Neural cell (in vitro differentiated cells): ENCODE measurements around the gene MYH7B.

Experiments used
- EZH2 ChIP-seq: fragments of 200-600, 300-800 bp; shearing (Covaris generic), sonication (generic); IDR thresholded peaks from 2 replicates; pipeline ENCODE4 v1.6.1; 2014; ENCODE audit warnings: antibody characterized with exemption, low read length, borderline replicate concordance, mild to moderate bottlenecking; ENCODE audit not compliant: insufficient read depth, poor library complexity, severe bottlenecking
- TF ChIP-seq, protein P1 (sequence below): fragments of 450-650 bp; IDR thresholded peaks from 2 replicates; pipeline ENCODE4 v1.5.1; 2014; ENCODE audit warnings: antibody characterized with exemption, mild to moderate bottlenecking, moderate library complexity; ENCODE audit not compliant: poor library complexity, severe bottlenecking

DNA sequence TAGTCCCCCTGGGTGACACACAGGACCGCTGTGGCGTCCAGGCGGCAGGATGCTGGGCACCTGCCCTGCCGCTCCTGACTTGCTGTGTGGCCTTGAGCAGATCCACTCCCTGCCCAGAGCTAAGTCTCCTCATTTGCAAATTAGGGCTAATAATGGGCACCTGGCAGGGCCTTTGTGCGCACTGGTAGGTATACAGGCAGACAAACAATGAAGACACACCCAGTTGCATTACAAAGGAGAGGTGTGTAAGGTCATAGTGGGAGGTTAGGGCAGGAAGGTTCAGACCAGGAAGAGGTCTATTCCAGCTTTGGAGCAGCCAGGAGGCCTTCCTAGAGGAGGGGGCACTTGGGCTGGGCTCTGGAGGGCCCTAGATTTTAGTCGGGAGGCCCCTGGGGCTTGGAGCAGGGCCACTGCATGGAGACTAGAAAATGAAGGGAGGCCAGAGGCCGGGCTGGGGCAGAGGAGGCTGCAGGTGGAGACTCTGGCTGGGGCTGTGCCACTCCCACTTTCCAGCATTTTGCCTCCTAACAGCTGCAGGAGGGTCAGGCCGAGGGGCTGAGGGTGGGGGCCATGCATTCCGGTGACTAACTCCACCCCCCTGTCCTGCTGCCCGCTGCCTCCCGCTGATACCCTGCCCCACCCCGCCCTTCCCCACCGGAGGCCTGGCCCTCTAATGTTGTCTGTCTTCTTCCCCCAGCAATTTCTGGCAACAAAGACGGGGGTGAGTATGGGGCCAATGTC lies 28.5 kb downstream of the MYH7B start:
- TF ChIP-seq, protein P1, sequence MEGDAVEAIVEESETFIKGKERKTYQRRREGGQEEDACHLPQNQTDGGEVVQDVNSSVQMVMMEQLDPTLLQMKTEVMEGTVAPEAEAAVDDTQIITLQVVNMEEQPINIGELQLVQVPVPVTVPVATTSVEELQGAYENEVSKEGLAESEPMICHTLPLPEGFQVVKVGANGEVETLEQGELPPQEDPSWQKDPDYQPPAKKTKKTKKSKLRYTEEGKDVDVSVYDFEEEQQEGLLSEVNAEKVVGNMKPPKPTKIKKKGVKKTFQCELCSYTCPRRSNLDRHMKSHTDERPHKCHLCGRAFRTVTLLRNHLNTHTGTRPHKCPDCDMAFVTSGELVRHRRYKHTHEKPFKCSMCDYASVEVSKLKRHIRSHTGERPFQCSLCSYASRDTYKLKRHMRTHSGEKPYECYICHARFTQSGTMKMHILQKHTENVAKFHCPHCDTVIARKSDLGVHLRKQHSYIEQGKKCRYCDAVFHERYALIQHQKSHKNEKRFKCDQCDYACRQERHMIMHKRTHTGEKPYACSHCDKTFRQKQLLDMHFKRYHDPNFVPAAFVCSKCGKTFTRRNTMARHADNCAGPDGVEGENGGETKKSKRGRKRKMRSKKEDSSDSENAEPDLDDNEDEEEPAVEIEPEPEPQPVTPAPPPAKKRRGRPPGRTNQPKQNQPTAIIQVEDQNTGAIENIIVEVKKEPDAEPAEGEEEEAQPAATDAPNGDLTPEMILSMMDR, result no peak
- no peak for TF ChIP-seq EZH2
